Mucosa of descending colon (tissue), 3 donors: ENCODE measurements around the gene VPS72. TPM values are rescaled to one million over a fixed set of nuclear protein-coding genes. Genes with fewer than 3 reads are reported as not detected.
"Not testable (repeated sequence)": the region's sequence is repeated elsewhere in the genome, so short reads cannot be mapped to it uniquely, and the experiment has no call there.

Experiments
- ATAC-seq: fragments of 200-7000 bp; cut with Tn5 transposase; one replicate; pipeline ENCODE4 v1.9.1; 2020; ENCODE audit warnings: mild to moderate bottlenecking, moderate library complexity
- DNase-seq, 3 donors: peaks; one replicate each; pipeline ENCODE4 v3.0.0-alpha.2; 2020
- H3K36me3 ChIP-seq: fragments of 200-600 bp; one replicate; pipeline ENCODE4 v1.8.0; 2021; ENCODE audit warnings: low read depth, mild to moderate bottlenecking
- H3K4me1 ChIP-seq: fragments of 200-600 bp; one replicate; pipeline ENCODE4 v1.8.0; 2021; ENCODE audit warnings: low read depth, mild to moderate bottlenecking
- H3K4me3 ChIP-seq: fragments of 200-600 bp; one replicate; pipeline ENCODE4 v1.8.0; 2021; ENCODE audit warnings: mild to moderate bottlenecking
- H3K9me3 ChIP-seq: fragments of 200-600 bp; one replicate; pipeline ENCODE4 v1.8.0; 2021; ENCODE audit warnings: mild to moderate bottlenecking
- CTCF ChIP-seq: fragments of 200-600 bp; IDR thresholded peaks from one replicate; pipeline ENCODE4 v1.8.0; 2022; ENCODE audit warnings: antibody characterized with exemption, mild to moderate bottlenecking
- intact Hi-C, 2 donors: fragments of 100-400 bp; cut with DNase I in 1 of 2; cut with micrococcal nuclease in 1 of 2; formaldehyde crosslinking; loops; one replicate each; pipeline versions ENCODE4 v1.11.0 to v1.11.1; 2022; cut with DNase I, micrococcal nuclease
- total RNA-seq, 3 donors: library from RNA; stranded (reverse); fragmentation: NEBNext Ultra II Directional in 2 of 3; extraction: Animal tissue kit (Norgen Biotek cat#: 25700) in 2 of 3; gene quantifications; one replicate each; pipeline versions ENCODE4 v1.2.1 to v1.2.4, GENCODE V29; 2021 to 2023
- donor health status: DM: no; HTN: no; CAD: no; lungs with moderate emphysema.
- donor health status: DM: no; HTN: no; CAD: no.
- donor health status: DM: no; HTN: yes; CAD: no.

The VPS72 gene
- total RNA-seq, 3 donors from 2014 or later, result 32.1 to 56.5 (median 35.3) TPM

GRCh38 chr1:151221616-151222015, 31.6 kb upstream of the VPS72 start:
- ATAC-seq, result no peak
- intact Hi-C loops, result no loop called here
- no peak for DNase-seq
- no peaks in the 10 kb centered on the region for H3K36me3 ChIP-seq
- no peaks in the 10 kb centered on the region for H3K9me3 ChIP-seq
- TF ChIP-seq CTCF, result no peak
- no peaks in the 10 kb centered on the region for H3K4me1 ChIP-seq
- no peak overlapping the region for H3K4me3 ChIP-seq

- Histone ChIP-seq H3K4me1 (no peaks in the 10 kb centered on the region), H3K9me3 (no peaks in the 10 kb centered on the region), H3K4me3 (no peak overlapping the region), H3K36me3 (no peaks in the 10 kb centered on the region)
- intact Hi-C loops, result no loop called here
- no peak for DNase-seq
- no peak for ATAC-seq
- TF ChIP-seq CTCF, result no peak
These were observed 23.6 kb upstream of the VPS72 start for GRCh38 chr1:151213560-151213959.

- no peaks in the 10 kb centered on the region for H3K36me3 ChIP-seq
- intact Hi-C loops, result no loop called here
- H3K9me3 ChIP-seq, result no peaks in the 10 kb centered on the region
- H3K4me3 ChIP-seq, result no peak overlapping the region
- ATAC-seq (no peak), DNase-seq (no peak)
- H3K4me1 ChIP-seq, result no peaks in the 10 kb centered on the region
- TF ChIP-seq CTCF, result no peak
These were observed 22.1 kb upstream of the VPS72 start for GRCh38 chr1:151211972-151212705.

- no peak for TF ChIP-seq CTCF
- Histone ChIP-seq H3K4me3 (no peak overlapping the region), H3K36me3 (peaks cover 4% of the 10 kb centered on the region), H3K9me3 (no peaks in the 10 kb centered on the region), H3K4me1 (no peaks in the 10 kb centered on the region)
- ATAC-seq (no peak), DNase-seq (no peak)
- intact Hi-C loops, result no loop called here
These were observed 20.8 kb upstream of the VPS72 start for GRCh38 chr1:151210830-151211229.

GRCh38 chr1:151205381-151205965, 15.5 kb upstream of the VPS72 start:
- H3K4me3 ChIP-seq, intact Hi-C loops, ATAC-seq, H3K36me3 ChIP-seq, DNase-seq, H3K9me3 ChIP-seq: not testable (repeated sequence)
- H3K4me1 ChIP-seq, result peaks cover 16% of the 10 kb centered on the region

GRCh38 chr1:151199873-151200581, 10.0 kb upstream of the VPS72 start:
- ATAC-seq, result no peak

More at GRCh38 chr1:151199873-151200581, 10.0 kb upstream of the VPS72 start:
- no peak for DNase-seq
- no peaks in the 10 kb centered on the region for H3K9me3 ChIP-seq
- peaks cover 27% of the 10 kb centered on the region for H3K4me1 ChIP-seq
- no peaks in the 10 kb centered on the region for H3K36me3 ChIP-seq
- intact Hi-C loops, result loop anchor here in 1 of 2 donors (5.0 kb wide), 1 partner anchor 52 kb away; the partner anchor contains the start of gene PSMD4
- no peak for TF ChIP-seq CTCF
- no peak overlapping the region for H3K4me3 ChIP-seq
